Fibroblast of pulmonary artery (primary cell): ENCODE measurements around the gene SEC22A.
"Not testable (repeated sequence)": the region's sequence is repeated elsewhere in the genome, so short reads cannot be mapped to it uniquely, and the experiment has no call there.

Experiments used
- DNase-seq: peaks from one replicate; pipeline ENCODE4 v3.0.0-alpha.2; 2010; ENCODE audit warnings: low read depth
- H3K4me3 ChIP-seq: replicated peaks from 2 replicates; pipeline ENCODE4 v1.5.1; 2011; ENCODE audit warnings: low read depth, mild to moderate bottlenecking, control low read depth, low read length, moderate library complexity
- TF ChIP-seq, protein P1 (sequence below): IDR thresholded peaks from 2 replicates; pipeline ENCODE4 v1.5.1; 2011; ENCODE audit warnings: mild to moderate bottlenecking, control low read depth, low read length, inconsistent platforms; ENCODE audit errors: missing control alignments

The SEC22A gene

DNA sequence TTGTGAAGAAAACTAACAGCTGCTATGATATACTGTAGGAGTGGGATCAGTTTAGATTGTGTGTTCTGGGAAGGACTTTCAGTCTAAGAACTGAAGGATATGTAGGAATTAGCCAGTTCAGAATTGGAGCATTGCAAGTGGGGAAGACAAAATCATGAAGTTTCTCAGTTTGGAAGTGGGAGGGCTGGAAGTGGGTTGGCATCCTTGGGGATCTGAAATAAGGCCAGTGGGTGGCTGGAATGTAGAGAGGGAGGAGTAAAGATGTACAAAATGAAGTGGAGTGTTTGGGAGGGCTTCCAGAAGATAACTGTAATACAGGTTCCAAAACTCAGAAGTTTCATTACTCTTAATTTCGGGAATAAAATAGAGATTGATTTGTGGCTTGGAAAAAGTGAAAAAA lies 17.2 kb downstream of the SEC22A start:
- H3K4me3 ChIP-seq, result no peak overlapping the region
- no peak for DNase-seq
- TF ChIP-seq, protein P1, sequence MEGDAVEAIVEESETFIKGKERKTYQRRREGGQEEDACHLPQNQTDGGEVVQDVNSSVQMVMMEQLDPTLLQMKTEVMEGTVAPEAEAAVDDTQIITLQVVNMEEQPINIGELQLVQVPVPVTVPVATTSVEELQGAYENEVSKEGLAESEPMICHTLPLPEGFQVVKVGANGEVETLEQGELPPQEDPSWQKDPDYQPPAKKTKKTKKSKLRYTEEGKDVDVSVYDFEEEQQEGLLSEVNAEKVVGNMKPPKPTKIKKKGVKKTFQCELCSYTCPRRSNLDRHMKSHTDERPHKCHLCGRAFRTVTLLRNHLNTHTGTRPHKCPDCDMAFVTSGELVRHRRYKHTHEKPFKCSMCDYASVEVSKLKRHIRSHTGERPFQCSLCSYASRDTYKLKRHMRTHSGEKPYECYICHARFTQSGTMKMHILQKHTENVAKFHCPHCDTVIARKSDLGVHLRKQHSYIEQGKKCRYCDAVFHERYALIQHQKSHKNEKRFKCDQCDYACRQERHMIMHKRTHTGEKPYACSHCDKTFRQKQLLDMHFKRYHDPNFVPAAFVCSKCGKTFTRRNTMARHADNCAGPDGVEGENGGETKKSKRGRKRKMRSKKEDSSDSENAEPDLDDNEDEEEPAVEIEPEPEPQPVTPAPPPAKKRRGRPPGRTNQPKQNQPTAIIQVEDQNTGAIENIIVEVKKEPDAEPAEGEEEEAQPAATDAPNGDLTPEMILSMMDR, result no peak

DNA sequence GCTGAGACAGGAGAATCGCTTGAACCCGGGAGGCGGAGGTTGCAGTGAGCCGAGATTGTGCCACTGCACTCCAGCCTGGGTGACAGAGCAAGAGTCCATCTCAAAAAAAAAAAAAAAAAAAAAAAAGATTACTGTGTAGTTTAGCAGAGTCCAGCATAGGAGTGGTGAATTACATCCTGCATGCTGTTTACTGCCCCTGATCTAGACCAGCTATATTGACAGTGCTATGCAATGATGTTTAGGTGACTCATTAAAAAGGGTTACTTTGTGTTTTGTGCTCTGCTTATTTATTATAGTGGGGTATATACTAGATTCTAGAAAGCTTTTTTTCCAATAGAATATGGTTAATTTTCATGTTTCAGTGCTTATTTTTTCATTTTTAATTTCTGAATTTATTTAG lies 19.6 kb downstream of the SEC22A start:
- H3K4me3 ChIP-seq, DNase-seq: not testable (repeated sequence)

DNA sequence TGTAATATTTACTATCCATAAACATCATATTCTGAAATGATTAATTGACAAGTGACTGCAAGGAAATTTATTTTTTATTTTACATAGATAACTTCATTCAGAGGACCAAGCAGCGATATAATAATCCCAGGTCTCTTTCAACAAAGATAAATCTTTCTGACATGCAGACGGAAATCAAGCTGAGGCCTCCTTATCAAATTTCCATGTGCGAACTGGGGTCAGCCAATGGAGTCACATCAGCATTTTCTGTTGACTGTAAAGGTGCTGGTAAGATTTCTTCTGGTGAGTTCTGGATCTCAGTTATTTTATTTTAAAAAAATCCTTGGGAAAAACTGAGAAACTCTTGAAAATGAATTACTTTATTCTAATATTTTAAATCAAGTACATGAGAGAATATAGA lies 23.3 kb downstream of the SEC22A start:
- no peak for DNase-seq
- TF ChIP-seq, protein P1, result no peak
- H3K4me3 ChIP-seq, result no peak overlapping the region

DNA sequence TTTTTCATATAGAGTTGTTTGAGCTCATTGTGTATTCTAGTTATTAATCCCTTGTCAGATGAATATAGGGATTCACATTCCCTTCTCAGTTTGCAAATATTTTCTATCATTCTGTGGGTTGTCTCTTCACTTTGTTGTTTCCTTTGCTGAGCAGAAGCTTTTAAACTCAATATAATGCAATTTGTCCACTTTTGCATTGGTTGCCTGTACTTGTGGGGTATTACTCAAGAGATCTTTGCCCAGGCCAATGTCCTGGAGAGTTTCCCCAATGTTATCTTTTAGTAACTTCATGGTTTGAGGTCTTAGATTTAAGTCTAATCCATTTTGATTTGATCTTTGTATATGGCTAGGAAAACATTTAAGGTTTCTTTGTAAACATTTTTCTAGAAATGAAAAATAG lies 24.8 kb downstream of the SEC22A start:
- TF ChIP-seq, protein P1, result no peak
- no peak overlapping the region for H3K4me3 ChIP-seq
- DNase-seq, result no peak

DNA sequence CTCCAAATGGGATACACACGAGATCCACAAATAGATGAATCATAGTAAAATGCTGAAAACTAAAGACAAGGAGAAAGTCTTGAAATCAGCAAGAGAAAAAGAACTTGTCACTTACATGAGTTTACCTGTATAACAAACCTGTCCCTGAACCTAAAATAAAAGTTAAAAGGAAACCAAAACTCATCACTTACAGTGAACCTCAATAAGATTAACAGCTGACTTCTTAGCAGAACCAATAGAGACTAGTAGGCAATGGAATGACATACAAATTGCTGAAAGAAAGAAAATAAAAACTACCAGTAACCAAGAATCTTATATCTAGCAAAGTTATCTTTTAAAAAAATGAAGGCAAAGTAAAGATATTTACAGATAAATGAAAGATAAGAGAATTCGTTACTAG lies 27.4 kb downstream of the SEC22A start:
- no peak overlapping the region for H3K4me3 ChIP-seq
- TF ChIP-seq, protein P1, result no peak
- peak; percentile 21 for DNase-seq

DNA sequence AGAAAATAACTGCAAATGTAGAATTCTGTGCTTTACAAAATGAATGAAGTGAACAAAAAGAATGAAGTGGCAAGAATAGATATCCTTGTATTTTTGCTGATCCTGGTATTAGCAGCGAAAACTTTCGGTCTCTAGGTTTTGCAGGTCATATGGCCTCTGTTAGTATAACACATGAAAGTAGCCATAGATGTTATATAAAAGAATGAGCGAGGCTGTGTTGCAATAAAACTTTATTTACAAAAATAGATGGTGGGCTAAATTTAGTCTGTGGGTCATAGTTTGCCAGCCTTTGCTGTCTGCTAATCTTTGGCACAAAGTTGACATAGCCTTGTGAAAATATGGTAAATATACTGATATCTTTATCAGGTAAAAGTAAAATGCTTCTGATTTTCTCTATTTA lies 35.2 kb downstream of the SEC22A start:
- TF ChIP-seq, protein P1, result no peak
- no peak for DNase-seq
- H3K4me3 ChIP-seq, result no peak overlapping the region

DNA sequence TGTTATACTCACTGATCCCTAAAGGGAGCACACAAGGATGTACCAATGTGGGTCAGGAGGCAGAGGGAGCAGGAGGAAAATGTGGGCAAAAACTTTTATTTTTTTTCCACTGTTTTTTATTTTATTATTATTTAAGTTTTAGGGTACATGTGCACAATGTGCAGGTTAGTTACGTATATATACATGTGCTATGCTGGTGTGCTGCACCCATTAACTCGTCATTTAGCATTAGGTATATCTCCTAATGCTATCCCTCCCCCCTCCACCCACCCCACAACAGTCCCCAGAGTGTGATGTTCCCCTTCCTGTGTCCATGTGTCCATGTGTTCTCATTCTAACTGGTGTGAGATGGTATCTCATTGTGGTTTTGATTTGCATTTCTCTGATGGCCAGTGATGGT lies 37.4 kb downstream of the SEC22A start:
- not testable (repeated sequence) for DNase-seq, H3K4me3 ChIP-seq

DNA sequence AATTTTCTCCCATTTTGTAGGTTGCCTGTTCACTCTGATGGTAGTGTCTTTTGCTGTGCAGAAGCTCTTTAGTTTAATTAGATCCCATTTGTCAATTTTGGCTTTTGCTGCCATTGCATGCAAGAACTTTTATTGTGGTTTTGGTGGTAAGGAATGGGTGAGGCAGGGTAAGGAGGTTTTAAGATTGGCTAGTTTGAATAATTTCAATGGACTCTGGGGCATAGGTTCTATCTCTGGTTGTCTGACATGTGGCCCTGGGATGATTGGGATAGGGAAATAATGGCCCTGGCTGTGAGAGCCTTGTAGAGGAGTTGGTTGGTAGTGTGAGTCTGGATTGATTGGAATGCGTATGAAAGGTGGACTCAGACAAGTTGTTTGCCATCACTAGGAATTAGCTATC lies 38.0 kb downstream of the SEC22A start:
- TF ChIP-seq, protein P1, result no peak
- no peak for DNase-seq
- no peak overlapping the region for H3K4me3 ChIP-seq
